ENCODE results near the gene SEC24C.

- TF ChIP-seq RAD21 (IDR thresholded peaks at IDR 0.05; ENCODE audit: low read length) (no peak), POLR2A (IDR thresholded peaks at IDR 0.05; ENCODE audit: low read depth, low read length) (no peak), CTCF (conservative IDR thresholded peaks at IDR 0.05; ENCODE audit: low read depth, low read length) (no peak), USF2 (IDR thresholded peaks at IDR 0.05; ENCODE audit: low read depth, low read length) (no peak), MXI1 (IDR thresholded peaks at IDR 0.05; ENCODE audit: borderline replicate concordance, low read depth, low read length) (no peak), MAFK (IDR thresholded peaks at IDR 0.05; ENCODE audit: low read depth, low read length) (no peak), SMC3 (IDR thresholded peaks at IDR 0.05; ENCODE audit: low read depth, low read length) (no peak)
Measured at GRCh38 chr10:73819081-73819480, 74.9 kb downstream of the SEC24C start.

Measured in IMR-90 (cell line).